Type B pancreatic cell (in vitro differentiated cells): ENCODE results near the gene TM2D3. TPM values are rescaled to one million over a fixed set of nuclear protein-coding genes. Genes with fewer than 3 reads are reported as not detected.

Source experiments
- DNase-seq: peaks from one replicate; pipeline ENCODE4 v3.0.0; 2021; ENCODE audit warnings: mixed read lengths; ENCODE audit not compliant: unreplicated experiment; ENCODE audit errors: extremely low spot score
- H3K27ac Mint-ChIP-seq: 2 replicates; pipeline ENCODE4 v1.8.0; 2021; ENCODE audit warnings: mild to moderate bottlenecking, mixed read lengths
- H3K27me3 Mint-ChIP-seq: 2 replicates; pipeline ENCODE4 v1.8.0; 2021; ENCODE audit warnings: mixed read lengths
- H3K36me3 Mint-ChIP-seq: 2 replicates; pipeline ENCODE4 v1.8.0; 2021; ENCODE audit warnings: mixed read lengths
- H3K4me1 Mint-ChIP-seq: one replicate; pipeline ENCODE4 v1.8.0; 2021; ENCODE audit warnings: mixed read lengths; ENCODE audit not compliant: unreplicated experiment
- H3K4me3 Mint-ChIP-seq: 2 replicates; pipeline ENCODE4 v1.8.0; 2021; ENCODE audit warnings: mild to moderate bottlenecking, mixed read lengths
- H3K9me3 Mint-ChIP-seq: 2 replicates; pipeline ENCODE4 v1.8.0; 2021; ENCODE audit warnings: mixed read lengths
- total RNA-seq: library from RNA; stranded (reverse); gene quantifications from 2 replicates; pipeline ENCODE4 v1.2.1, GENCODE V29; 2021; ENCODE audit warnings: low replicate concordance
- TF ChIP-seq, protein P1 (sequence below): fragments of 200-600 bp; sonication (generic); conservative IDR thresholded peaks from 2 replicates; pipeline ENCODE4 v1.5.0; 2021; ENCODE audit warnings: antibody characterized with exemption, mild to moderate bottlenecking

TM2D3 gene
- total RNA-seq, 1 donor from 2014 or later: 50.0 TPM

DNA sequence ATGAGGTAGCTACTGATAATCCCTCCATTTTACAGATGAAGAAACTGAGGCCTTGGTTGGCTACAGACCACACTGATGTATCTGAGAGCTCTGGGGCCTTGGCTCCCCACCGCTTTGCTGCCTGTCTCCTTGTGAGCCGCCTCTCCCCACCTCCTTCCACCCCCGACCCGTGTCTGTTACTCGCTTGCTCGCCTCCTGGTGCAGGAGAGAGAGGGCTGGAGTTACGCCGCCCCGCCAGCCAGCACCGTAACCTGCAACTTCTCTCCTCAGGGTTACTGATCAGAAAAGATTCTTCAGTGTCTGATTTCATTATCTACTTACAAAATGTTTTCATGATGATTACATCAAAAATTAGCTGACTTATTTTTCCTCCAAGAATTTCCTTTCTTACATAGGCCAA, 34.1 kb downstream of the TM2D3 start:
- no peak for DNase-seq
- TF ChIP-seq, protein P1, sequence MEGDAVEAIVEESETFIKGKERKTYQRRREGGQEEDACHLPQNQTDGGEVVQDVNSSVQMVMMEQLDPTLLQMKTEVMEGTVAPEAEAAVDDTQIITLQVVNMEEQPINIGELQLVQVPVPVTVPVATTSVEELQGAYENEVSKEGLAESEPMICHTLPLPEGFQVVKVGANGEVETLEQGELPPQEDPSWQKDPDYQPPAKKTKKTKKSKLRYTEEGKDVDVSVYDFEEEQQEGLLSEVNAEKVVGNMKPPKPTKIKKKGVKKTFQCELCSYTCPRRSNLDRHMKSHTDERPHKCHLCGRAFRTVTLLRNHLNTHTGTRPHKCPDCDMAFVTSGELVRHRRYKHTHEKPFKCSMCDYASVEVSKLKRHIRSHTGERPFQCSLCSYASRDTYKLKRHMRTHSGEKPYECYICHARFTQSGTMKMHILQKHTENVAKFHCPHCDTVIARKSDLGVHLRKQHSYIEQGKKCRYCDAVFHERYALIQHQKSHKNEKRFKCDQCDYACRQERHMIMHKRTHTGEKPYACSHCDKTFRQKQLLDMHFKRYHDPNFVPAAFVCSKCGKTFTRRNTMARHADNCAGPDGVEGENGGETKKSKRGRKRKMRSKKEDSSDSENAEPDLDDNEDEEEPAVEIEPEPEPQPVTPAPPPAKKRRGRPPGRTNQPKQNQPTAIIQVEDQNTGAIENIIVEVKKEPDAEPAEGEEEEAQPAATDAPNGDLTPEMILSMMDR: no peak

DNA sequence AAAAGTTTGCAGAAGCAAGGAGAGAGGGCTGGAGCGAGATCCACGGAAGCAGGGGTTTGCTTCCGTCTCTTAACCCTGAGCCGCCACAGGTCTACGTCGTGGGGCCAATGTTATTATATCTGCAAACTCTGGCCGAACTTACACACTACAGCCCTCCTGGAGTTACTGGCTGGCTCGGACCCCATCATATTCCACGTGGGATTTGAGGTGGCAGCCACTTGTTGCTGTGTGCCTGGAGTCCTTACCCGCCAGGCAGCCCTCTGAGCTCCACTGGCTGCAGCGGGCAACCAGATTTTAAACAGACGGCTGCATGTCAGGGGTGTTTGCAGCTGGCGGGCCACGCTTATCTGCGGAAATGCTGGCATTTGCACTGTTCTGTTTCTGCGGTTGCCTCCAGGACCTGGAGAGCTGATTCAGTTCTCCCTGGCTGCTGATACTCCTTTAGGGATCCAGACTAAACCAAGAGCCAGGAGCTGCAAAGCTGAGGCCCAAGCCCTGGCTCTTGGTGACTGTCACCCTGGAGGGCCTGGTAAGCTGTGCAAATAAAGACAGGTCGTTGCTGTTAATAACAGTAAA, 34.7 kb downstream of the TM2D3 start:
- no peak overlapping the region for H3K4me3 Mint-ChIP-seq
- peaks cover 33% of the 10 kb centered on the region for H3K4me1 Mint-ChIP-seq
- TF ChIP-seq, protein P1: no peak
- no peaks in the 10 kb centered on the region for H3K36me3 Mint-ChIP-seq
- H3K9me3 Mint-ChIP-seq: no peaks in the 10 kb centered on the region
- peaks cover 7% of the 10 kb centered on the region for H3K27me3 Mint-ChIP-seq
- H3K27ac Mint-ChIP-seq: no peak overlapping the region
- no peak for DNase-seq

More for the DNA sequence above, 34.1 kb downstream of the TM2D3 start:
- H3K9me3 Mint-ChIP-seq: no peaks in the 10 kb centered on the region
- H3K36me3 Mint-ChIP-seq: no peaks in the 10 kb centered on the region
- H3K4me1 Mint-ChIP-seq: peaks cover 33% of the 10 kb centered on the region
- H3K4me3 Mint-ChIP-seq: no peak overlapping the region
- peaks cover 7% of the 10 kb centered on the region for H3K27me3 Mint-ChIP-seq
- no peak overlapping the region for H3K27ac Mint-ChIP-seq

DNA sequence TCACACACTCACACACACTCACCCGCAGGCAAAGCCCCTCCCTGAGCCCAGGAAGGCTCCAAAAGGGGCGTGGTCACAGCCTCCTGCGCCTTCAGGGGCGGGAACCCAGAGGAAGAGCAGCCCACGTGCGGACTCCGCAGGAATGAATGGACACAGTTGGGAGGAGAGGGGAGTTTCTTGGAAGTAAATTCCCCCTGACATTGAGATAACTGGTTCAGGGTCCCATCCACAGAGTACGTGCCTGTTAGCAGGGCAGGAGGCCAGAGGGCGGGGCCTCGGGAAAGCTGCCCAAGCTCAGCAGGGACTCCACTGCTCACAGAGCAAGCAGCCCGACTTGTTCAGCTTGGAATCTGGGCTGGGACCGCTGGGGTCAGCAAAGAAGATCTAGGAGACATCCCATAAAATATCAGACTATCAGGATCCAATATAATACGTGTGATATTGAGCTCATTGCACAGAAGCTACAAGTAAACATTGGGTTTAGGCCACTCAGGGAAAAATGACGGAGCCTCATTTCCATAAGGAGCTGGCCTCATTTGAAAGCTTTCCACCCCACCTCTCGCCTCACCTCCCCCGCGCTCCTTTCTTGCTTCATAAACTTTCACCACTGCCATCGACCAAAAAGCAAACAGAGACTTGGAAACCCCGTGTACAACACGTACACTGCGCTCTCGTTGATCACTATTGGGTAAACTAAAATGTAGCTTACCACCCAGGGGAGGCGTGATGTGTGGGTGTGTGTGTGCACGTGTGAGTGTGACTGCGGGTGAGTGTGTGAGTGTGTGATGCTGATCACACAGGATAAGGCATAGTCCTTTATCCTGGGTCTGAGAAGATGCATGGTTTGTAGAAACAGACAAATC, 36.0 kb downstream of the TM2D3 start:
- Mint-ChIP-seq H3K27ac (peak overlapping the region; percentile 71), H3K9me3 (no peaks in the 10 kb centered on the region), H3K4me3 (peak overlapping the region; percentile 73), H3K27me3 (peaks cover 7% of the 10 kb centered on the region), H3K36me3 (no peaks in the 10 kb centered on the region), H3K4me1 (peaks cover 33% of the 10 kb centered on the region)
- no peak for DNase-seq
- TF ChIP-seq, protein P1: no peak

DNA sequence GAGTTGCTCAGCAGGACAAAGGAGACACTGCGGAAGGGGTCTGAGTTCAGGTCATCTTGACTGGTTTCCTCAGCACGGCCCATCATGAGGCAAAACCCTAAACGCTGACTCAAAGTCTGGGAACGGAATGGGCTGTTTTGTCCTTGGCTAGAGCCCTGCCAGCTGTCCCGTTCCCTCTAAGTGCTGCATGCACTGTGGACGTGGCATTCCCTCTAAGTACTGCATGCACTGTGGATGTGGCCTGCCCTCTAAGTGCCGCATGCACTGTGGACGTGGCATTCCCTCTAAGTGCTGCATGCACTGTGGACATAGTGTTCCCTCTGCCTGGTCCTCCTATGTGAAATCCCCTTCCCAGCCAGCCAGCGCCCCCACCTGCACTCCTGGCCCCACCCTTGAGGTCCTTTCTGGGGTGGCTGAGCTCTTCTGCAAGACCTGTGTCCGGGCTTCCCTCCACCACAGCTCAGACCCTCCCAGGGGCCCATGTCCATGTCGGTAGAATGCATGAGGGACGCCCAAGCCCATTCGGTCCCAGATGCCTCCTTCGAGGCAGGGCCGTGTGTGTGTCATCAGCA, 36.7 kb downstream of the TM2D3 start:
- peak overlapping the region; percentile 73 for H3K4me3 Mint-ChIP-seq
- H3K4me1 Mint-ChIP-seq: peaks cover 33% of the 10 kb centered on the region
- TF ChIP-seq, protein P1: no peak
- DNase-seq: no peak
- peak overlapping the region; percentile 71 for H3K27ac Mint-ChIP-seq
- no peaks in the 10 kb centered on the region for H3K36me3 Mint-ChIP-seq
- peaks cover 7% of the 10 kb centered on the region for H3K27me3 Mint-ChIP-seq
- H3K9me3 Mint-ChIP-seq: no peaks in the 10 kb centered on the region

DNA sequence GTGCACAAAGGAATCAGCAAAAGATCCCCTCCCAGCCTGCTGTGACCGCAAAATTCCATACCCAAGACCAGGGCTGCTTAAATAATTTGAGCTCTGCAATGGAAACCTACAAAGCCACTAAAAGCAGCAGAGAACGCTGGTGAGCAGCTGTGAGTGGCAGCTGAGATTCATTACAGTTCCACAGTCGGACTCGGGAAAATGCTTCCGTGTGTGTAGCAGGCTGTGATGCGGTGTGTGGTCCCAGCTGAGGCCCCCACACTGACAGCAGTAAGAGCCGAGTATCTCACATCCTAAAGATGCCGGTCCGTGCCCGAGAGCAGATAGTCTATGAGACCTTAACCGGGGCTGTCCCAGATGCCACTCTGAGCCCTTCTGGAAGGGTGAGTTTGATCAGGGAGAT, 37.4 kb downstream of the TM2D3 start:
- Mint-ChIP-seq H3K27ac (no peak overlapping the region), H3K4me1 (peaks cover 33% of the 10 kb centered on the region), H3K36me3 (no peaks in the 10 kb centered on the region), H3K9me3 (no peaks in the 10 kb centered on the region), H3K27me3 (peaks cover 7% of the 10 kb centered on the region), H3K4me3 (no peak overlapping the region)
- DNase-seq: no peak
- TF ChIP-seq, protein P1: no peak
